ENCODE data around the gene PDK1.

DNA sequence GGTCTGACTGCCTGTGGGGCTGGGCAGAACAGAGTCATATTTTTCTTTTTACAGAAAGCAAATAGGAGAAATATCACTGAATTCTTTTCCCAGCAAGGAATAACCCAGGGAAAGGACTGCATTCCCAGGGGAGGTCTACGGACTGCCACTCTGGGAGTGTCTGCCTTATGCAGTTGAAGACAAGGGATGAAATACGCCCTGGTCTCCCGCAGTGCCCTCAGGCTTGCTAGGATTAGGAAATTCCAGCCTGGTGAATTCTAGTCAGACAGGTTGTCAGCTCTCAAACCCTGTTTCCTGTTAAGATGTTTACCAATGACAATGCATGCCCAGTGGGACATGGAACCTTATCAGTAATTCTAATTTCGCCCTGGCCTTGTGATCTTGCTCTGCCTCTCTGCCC is 30.3 kb upstream of the PDK1 start:
- TF ChIP-seq, protein P1, sequence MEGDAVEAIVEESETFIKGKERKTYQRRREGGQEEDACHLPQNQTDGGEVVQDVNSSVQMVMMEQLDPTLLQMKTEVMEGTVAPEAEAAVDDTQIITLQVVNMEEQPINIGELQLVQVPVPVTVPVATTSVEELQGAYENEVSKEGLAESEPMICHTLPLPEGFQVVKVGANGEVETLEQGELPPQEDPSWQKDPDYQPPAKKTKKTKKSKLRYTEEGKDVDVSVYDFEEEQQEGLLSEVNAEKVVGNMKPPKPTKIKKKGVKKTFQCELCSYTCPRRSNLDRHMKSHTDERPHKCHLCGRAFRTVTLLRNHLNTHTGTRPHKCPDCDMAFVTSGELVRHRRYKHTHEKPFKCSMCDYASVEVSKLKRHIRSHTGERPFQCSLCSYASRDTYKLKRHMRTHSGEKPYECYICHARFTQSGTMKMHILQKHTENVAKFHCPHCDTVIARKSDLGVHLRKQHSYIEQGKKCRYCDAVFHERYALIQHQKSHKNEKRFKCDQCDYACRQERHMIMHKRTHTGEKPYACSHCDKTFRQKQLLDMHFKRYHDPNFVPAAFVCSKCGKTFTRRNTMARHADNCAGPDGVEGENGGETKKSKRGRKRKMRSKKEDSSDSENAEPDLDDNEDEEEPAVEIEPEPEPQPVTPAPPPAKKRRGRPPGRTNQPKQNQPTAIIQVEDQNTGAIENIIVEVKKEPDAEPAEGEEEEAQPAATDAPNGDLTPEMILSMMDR (conservative IDR thresholded peaks at IDR 0.05), result no peak
- no peak for TF ChIP-seq EZH2 (IDR thresholded peaks at IDR 0.05; ENCODE audit: low read depth)
